GM19395 (cell line): Measurements from ENCODE around the gene MYCN.

Experiments
- ATAC-seq: cut with Tn5 transposase; IDR thresholded peaks from one replicate; pipeline ENCODE4 v1.9.1; 2021; ENCODE audit warnings: mild to moderate bottlenecking, moderate library complexity; ENCODE audit not compliant: unreplicated experiment

MYCN gene

GRCh38 chr2:15992457-15993231, 52.3 kb downstream of the MYCN start:
- ATAC-seq: no peak

DNA sequence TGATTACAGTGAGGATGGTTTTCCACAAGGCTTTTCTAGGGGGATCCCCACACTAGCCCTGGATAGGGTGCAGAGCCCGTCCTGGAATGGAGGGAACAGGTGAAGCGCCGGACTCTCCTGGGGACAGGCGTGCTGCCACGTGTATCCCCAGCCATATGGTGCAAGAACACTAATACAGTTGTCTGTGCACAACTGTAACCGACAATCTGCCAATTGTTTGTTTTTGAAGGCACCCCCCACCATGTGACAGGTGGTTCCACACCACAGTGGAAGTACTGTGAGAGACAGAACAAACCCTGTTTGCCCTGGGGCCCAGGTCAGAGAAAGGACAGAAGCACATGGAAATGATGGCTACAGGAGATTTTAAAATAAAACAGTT, 52.9 kb downstream of the MYCN start:
- ATAC-seq: no peak

DNA sequence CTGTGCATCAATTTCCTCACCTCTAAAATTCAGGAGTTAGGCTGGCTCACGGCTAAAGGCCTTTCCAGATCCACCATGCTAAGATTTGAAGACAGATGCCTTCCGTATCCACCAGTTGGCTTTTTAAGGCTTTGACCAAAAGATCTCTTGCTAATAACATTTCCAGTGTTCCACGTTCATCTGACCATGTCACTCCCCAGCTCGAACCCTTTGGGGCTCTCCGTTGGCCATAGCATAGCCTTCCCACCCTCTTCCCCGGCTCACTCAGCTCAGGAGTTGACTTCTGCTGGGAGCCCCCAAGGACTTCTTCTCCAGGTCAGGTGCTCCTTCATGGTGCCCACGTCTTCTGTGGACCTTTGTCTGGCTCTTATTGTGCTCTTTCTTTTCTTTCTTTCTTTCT, 53.3 kb downstream of the MYCN start:
- ATAC-seq: no peak

DNA sequence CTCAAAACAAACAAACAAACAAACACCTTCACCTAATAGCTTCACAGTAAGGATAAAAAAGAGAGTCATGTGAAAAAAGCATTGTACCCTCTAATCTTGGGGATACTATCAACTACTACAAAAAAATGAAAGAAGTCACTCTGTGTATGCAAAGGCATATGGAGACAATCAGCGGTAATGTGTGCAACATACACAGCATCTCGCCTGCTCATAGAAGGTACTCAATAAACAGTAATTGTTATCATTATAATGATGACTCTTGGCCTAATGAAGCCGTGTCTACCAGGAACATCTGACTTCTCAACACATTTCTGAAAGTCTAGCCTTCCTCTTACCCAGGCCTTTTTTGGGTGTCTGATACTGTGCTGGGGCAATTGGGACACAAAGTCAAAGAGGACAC, 55.3 kb downstream of the MYCN start:
- no peak for ATAC-seq
